Colon (tissue), 2 donors: Measurements from ENCODE around the gene PLEKHF1.
"Not testable (repeated sequence)": the region's sequence is repeated elsewhere in the genome, so short reads cannot be mapped to it uniquely, and the experiment has no call there.

Experiments
- FAIRE-seq: peaks from 2 replicates; lab custom pipeline; 2012; peaks lifted over from hg19 to GRCh38; lab: Jason Lieb, UNC
- donor health status: control.
- donor health status: control.

PLEKHF1 gene, protein sequence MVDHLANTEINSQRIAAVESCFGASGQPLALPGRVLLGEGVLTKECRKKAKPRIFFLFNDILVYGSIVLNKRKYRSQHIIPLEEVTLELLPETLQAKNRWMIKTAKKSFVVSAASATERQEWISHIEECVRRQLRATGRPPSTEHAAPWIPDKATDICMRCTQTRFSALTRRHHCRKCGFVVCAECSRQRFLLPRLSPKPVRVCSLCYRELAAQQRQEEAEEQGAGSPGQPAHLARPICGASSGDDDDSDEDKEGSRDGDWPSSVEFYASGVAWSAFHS

DNA sequence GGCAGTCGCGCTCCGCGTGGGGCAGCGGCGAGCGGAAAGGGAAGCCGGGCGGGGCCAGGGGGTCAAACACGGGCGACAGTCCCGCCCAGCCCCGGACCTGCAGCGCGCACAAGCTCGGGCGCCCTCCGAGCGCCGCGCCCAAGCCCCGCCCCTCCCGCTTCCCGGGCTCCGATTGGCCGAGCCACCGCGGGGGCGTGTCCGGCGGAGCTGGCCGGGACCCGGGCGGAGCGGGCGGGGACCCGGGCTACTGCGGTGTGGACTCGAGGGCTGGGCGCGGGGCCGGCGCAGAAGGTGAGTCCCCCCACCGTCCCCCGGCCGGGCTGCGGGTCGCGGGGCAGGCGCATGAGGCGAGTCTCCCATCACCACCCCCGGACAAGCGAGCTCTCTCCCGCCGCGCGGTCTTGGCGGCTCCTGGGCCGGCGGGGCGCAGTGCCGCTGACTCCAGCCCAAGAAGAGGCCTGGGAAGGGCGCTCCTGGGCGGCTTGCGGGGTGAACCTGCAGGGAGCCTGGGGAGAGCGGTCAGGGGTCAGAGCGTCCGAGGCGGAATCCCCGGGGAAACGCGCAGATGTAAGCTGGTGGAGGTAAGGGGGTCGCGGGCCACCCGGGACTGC lies at the start of gene PLEKHF1:
TSS of gene PLEKHF1 (plus strand) at position 247 of the 611 bp plus-strand sequence. CDS start 8,379 bp downstream, outside the sequence.
- no peak for FAIRE-seq

DNA sequence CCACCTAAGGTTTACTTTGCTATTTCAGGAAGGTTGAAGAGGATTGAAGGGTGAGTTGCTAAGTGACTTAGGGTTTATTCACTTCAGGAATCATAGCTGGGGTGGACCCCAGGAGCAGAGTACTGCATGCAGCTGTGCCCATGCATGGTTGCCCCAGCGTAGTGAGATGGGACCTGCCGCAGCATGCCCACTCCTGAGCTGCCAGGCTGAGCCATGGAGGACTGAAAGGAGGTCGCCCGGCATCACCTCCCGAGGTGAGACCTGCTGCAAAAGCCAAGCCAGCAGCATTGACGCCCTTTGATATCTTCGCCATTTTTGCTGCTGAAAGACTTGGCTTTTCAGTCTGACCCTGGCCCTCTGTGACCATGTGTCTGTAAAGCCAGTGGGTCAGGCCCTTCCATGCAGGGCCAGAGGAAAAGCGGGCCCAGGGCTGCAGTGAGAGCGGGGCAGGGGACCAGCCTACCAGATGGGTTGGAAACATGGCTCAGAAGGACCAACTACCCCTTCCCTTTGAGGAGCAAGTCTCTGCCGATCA lies 49.3 kb upstream of the PLEKHF1 start:
- no peak for FAIRE-seq

DNA sequence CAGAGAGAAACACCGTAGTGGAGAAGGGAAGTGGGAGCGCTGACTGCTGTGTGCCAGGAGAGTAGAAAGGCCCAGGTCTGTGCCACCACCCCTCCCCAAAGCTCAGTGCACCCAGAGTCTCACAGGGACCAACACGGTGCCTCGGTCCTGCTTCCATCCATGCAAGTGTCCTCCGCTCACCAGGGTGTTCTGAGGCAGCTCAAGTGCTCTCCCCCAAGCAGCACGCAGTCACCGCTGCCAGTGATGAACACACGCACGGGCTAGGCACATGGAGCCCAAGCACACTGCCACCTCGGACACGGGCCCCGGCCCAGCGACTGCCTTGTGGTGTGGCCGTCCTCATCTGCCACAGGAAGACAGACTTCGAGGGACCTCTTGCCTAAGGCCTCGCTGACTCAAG lies 48.7 kb upstream of the PLEKHF1 start:
- no peak for FAIRE-seq

DNA sequence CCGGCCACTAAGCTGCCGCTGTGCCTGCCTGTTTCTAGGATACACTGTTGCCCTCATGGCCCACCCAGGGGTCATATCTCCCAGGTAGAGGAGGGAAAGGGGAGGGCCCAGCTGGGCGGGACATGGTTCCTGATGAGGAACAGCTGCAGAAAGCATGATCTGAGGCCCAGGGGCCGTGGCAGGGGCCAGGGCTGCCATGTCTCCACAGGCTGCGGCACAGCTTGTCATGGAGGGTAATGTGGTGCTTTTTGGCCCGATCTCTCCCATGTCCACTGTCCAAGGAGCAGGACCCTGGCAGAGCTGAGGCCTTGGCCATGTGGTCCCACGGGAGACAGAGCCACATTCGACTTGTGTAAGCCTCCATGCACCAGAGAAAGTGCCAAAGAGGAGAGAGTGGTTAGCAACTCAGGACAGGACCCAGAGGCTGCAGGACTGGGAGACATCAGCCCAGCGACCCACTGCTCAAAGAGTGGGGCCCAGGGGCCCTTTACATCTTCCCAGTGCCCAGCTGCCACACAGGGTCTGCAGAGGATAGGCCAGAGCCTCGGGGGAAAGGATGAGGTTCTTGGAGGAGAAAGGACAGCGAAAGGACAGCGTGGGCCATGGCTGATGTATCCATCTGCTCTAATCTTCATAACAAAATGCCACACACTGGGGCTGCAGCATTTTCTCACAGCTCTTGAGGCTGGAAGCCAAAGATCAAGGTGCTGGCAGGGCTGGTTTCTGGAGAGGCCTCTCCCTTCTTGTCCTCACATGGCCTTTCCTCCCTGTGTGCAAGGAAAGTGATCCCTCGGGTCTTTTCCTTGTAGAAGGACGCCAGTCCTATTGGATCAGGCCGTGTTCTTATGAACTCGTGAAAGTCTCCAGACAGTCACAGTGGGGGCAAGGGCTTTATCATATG lies 47.6 kb upstream of the PLEKHF1 start:
- no peak for FAIRE-seq

DNA sequence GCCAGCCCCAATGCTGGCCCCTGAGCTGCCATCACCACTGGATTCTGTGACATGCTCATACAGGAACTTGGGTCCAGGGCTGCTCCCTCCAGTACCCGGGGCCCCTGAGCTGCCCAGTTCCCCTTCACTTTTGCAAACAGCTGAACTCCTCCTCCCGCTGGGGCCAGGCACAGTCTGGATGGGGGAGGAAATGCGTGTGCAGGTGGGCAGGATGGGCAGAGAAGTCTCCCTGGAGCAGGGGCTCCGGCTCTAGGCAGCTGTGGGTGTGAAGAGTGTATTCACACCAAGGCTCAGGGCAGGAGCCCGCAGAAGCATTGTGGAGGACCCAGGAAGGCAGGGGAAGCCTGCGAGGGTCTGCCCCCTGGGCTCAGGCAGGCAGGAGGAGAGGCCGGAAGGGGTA lies 46.8 kb upstream of the PLEKHF1 start:
- FAIRE-seq, result no peak

DNA sequence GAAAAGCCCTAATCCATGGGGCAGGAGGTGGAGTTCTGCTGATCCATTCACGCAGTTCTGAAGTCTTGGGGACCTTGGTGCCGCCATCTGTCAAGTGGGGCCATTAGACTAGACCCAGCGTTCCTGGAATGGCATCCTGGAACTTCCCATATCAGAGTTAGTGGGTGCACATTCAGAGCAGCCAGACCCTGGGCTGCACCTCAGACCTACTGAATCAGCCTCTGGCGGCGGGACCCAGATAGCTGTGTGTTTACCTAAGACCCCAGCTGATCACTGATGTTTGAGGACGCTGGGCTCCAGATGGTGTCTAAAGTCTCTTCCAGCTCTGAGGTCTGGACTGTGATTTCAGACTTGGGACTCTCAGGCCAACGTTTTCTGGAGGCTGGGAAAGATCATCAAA lies 46.4 kb upstream of the PLEKHF1 start:
- FAIRE-seq, result no peak

DNA sequence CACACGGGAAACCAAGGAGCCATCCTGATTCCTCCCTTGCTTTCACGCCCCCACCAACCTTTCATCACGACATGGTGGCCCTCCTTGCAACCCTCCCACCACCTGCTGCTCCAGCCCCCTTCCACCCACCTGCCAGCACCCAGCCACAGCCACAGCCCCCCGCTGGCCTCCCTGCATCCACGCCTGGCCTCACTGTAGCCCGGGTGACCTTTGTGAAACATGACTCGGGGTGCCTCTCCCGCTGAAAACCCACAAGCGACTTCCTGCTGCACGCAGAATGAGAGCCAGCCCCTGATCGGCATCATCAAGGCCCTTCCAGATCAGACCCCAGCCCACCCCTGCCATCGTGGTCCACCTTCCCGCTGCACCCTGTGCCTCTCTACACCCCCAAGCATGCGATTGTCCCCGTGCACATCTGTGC lies 44.3 kb upstream of the PLEKHF1 start:
- no peak for FAIRE-seq

DNA sequence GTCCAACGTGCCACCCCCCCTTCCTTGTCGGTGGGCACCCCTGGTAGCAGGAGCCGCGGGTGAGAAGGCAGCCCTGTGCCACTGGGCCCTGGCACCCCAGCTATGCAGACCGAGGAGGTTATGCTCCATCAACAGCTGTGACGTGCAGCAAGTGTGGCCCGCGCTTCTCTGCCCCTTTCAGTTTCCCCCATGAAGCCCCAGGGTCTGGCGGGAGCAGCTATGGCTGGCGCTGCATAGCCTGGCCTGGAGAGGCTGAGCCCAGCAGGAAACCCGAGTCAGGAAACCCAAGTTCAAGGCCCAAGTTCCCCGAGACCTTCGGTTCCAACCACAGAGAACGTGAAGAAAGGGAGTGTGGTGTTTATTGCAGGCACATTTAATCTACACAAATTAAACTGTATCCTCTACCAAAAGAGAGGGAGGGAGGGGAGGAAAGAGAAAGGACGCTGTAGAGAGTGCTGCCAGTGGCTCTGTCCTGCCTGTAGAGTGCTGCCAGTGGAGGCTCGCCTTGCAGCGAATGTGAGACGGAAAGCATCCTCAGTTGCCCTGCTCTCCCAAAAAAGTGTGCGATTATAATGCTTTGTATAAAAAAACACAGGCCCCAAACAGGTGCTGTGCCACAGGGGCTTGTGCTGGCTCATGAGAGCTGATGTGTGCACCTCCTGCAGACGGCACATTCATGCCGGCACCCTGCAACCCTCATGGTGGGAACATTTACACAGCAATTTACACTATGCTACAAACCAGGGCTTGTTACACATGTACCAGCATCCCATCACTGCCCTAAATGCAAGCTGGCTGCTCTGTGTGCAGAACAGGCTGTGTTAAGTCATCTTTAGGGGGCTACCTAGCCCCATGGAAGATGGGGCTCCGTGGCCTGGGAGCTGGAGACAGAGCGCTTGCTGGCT lies 42.8 kb upstream of the PLEKHF1 start:
- no peak for FAIRE-seq

DNA sequence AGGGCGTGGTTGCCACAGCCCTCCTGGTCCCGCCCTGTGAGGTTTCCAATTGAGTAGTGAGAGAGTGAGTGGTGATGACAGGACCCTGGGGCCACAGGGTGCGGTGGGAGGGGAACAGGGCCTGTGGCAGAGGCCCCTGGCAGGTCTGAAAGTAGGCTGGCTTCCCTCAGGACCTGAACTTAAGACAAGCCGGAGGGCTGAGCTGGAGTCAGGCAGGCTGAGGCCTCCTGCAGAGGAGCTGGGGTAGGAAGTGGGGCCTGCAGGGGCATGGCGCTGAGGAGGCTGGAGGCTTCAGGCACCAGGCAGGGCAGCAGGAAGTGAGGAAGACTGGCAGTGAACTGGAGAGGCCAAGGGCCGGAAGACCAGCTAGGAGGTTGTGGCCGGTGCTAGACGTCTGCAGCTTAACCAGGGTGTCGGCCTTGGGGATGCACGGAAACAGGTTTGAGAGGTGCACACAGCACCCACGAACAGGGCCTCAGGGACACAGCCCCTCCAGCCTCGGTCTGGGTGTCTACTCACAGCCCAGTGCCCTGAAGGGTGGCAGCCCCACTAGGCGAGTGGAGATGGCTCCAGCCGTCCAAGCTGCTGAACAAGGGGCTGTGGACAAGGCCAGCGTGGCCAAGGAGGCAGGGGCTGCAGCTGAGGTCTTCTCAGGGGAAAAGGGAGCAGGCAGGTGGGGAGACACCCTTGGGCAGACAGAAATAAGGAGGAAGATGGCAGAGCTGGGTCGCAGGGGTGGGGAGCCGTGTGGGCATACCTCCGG lies 41.4 kb upstream of the PLEKHF1 start:
- no peak for FAIRE-seq

DNA sequence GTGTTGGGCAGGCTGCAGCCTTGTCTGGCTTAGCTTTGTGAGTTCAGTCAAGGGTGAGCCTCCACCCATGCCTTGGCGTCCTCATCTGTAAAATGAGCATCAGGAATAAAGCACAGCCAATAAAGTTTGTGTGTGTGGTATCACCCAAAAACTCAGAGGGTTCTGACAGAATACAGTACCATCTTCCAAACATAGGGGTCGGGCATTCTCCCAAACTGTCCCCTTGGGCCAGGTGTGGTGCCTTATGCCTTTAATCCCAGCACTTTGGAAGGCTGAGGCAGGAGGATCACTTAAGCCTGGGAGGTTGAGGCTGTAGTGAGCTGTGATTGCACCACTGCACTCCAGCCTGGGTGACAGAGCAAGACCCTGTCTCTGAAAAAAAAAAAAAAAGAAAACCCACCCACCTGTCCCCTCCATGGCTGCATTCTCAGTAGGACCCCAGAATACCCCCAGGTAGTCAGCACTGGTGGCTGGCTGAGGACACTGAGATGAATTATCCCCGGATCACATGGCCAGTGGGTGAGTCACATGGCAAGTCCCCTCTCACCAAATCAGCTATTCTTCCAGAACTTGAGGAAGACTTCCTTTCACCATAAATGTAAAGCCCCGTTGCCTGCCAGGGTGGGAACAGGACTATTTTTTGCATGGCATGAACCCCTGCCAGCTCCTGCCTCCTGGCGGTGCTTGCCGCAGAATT lies 40.6 kb upstream of the PLEKHF1 start:
- no peak for FAIRE-seq

DNA sequence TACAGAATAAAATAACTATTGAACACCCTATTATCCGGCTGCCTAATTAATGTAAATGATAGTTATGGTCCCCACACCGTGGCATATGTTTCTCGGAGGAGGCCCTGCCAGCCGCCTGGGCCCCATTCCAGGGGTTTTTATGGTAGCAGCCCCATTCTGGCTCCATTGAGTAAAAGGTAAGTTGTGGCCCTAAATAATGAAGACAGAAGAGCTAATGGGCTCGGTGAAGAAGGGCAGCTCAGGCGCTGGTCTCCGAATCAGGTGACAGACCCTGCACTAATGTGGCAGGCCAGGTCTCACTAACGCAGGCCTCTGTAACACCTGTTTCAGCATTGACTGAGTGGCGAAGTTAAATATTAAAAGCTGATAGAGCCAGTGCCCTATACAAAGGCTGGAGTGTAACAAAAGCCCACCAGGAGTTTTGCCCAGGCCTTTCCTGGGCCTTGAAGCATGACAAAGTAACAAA lies 40.0 kb upstream of the PLEKHF1 start:
- FAIRE-seq, result no peak

DNA sequence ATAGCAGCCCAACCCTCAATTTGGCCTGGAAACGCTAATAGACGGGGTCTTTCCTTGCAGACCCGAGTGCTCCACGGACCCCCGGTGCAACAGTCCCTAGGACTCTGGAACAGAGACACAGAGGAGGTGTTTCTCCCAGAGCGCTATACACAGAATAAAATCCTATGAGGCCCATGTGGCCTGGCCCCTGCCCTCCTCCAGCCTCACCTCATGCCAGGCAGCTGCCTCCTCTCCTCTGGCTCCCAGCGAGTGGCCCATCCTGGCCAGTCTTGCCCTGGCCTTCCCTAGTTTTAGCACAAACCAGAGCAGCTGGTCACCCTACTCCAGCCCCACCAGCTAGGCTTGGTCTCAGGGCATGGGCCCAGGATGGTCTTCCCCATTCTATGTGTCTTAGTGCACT lies 38.9 kb upstream of the PLEKHF1 start:
- FAIRE-seq, result no peak

DNA sequence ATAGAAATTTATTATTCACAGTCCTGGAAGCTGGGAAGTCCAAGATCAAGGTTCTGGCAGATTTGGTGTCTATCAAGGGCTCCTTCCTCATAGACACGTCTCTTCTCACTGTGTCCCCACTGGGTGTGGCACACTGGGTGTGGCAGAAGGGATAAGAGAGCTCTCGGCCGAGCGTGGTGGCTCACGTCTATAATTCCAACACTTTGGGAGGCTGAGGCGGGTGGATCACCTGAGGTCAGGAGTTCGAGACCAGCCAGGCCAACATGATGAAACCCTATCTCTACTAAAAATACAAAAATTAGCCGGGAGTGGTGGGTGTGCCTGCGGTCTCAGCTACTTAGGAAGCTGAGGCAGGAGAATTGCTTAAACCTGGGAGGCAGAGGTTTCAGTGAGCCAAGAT lies 38.4 kb upstream of the PLEKHF1 start:
- not testable (repeated sequence) for FAIRE-seq

DNA sequence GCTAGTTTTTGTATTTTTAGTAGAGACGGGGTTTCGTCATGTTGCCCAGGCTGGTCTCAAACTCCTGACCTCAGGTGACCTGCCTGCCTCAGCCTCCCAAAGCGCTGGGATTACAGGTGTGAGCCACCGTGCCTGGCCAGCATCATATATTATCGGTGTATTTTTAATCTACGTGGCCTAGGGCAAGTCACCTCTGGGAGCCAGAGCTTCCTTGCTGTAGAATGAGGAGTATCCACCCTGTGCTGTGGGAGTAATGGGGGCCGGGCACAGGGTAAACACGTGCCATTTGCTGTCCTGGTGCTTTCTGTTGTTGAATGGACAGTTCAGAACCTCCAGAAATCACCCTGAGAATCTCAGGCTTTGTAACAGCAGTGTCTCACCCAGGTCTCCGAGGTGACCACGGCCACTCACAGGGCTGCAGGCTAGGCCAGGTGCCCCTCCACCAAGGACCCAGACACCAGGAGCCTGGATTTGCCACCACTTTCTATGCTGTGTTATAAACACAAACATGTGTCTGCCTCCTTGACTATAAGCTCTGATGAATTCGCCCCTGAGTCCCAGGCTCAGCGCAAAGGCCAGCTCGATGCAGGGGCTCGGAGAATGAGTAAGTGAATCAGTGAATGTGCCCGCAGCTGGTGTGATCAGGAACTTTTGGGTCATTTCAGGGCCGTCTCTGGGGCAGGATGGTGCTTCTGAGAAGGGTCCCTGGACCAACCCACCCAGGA lies 36.4 kb upstream of the PLEKHF1 start:
- no peak for FAIRE-seq

DNA sequence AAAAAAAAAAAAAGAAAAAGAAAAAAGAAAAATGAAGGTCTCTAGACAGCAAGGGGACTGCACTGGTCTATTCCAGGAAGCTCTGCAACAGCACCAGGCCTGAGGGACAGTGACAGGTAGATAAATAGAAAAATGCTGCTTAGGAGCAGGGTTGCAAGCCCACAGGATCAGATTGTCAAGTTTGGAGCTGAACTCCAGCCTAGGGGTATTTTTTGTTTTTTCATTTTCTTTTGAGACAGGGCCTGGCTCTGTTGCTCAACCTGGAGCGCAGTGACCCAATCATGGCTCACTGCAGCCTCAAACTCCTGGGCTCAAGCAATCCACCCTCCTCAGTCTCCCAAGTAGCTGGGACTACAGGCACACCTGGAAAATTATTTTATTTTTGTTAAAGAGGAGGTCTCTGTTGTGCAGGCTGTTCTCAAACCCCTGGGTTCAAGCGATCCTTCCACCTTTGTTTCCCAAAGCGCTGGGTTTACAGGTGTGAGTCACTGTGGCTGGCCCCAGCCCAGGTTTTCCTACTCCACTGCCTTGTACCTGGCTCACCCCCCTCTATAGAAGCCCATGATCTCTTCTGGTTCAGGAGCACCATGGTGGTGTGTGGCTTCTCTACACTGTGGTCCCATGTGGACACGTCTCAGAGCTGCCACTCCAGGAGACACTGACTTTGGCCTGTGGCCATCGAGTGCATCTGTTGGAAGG lies 35.3 kb upstream of the PLEKHF1 start:
- no peak for FAIRE-seq

DNA sequence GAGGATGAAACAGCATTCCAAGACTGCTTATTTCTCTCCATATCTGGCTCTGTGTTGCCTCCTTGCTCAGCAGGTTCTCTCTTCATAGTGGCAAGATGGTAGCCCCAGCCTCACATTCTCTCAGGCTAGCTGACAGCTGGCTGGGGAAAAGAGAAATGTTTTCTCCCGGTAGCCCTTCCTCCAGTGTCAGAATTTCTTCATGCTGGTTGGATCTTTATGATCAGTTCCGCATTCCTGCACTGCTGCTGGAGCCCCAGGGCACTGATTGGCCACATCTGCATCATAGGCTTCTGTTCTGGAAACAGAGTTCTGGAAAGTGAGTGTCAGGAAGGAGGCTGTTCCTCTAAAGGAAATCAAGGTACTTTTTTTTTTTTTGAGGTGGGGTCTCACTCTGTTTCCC lies 34.6 kb upstream of the PLEKHF1 start:
- FAIRE-seq, result no peak

DNA sequence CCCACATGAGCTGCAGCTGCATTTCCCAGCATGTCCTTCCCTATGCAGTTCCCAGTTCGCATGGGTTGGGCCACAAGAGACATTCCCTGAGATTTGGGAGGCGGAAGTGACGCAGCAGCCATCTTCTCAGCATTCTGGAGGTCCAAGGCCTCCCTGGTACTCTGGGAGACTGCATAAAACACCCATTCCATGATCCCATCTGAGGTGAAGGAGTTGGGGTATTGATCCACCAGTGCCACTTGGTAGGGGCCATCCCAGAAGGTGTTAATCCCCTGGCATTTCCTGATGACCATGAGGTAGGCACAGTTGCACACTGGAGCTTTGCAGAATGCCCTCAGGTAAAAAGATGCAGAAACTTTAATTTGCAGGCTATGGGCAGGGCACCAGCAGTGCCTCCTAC lies 33.8 kb upstream of the PLEKHF1 start:
- no peak for FAIRE-seq

DNA sequence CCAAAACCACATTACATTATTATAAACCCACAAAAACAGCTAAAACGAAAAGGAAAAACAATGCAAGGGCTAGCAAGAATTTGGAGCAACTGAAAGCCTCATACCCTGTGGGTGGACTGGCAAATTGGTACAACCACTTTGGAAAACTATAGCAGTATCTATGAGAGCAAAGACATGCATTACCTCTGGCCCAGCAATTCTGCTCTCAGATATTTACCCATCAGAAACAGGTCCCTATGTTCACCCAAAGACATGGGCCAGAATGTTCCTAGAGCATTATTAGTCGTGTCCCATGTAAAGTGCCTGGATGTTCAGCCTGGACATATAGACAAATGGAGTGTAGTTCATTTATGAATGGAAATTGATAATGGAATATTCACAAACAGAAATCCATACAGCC lies 31.3 kb upstream of the PLEKHF1 start:
- no peak for FAIRE-seq
